GM18951 (cell line): ENCODE results near the gene B4GALT5.

Experiments
- POLR2A ChIP-seq: IDR thresholded peaks from 4 replicates; pipeline ENCODE4 v1.6.1; 2011; ENCODE audit warnings: mild to moderate bottlenecking; ENCODE audit not compliant: insufficient read length, insufficient read depth; ENCODE audit errors: extremely low read depth
- in situ Hi-C: fragments of 300-500 bp; cut with MboI; formaldehyde crosslinking; loops from one replicate; pipeline ENCODE4 v1.12.0; 2022; ENCODE audit warnings: low sequenced_read_pairs, mixed read lengths, inconsistent platforms; ENCODE audit not compliant: unreplicated experiment

Gene B4GALT5

GRCh38 chr20:49659056-49659455 lies 54.6 kb downstream of the B4GALT5 start:
- in situ Hi-C loops: no loop called here
- no peak for TF ChIP-seq POLR2A

GRCh38 chr20:49658508-49658907 lies 55.2 kb downstream of the B4GALT5 start:
- no peak for TF ChIP-seq POLR2A
- in situ Hi-C loops: no loop called here

- in situ Hi-C loops: no loop called here
These were observed 56.4 kb downstream of the B4GALT5 start for GRCh38 chr20:49657118-49657901.

GRCh38 chr20:49656304-49656703 lies 57.4 kb downstream of the B4GALT5 start:
- in situ Hi-C loops: no loop called here
- no peak for TF ChIP-seq POLR2A

More at GRCh38 chr20:49657118-49657901, 56.4 kb downstream of the B4GALT5 start:
- TF ChIP-seq POLR2A: no peak

- no peak for TF ChIP-seq POLR2A
- in situ Hi-C loops: no loop called here
These were observed 59.7 kb downstream of the B4GALT5 start for GRCh38 chr20:49653925-49654434.

- in situ Hi-C loops: no loop called here
- TF ChIP-seq POLR2A: no peak
These were observed 64.0 kb downstream of the B4GALT5 start for GRCh38 chr20:49649672-49650071.

- in situ Hi-C loops: no loop called here
- no peak for TF ChIP-seq POLR2A
These were observed 66.1 kb downstream of the B4GALT5 start for GRCh38 chr20:49647550-49647949.

- in situ Hi-C loops: no loop called here
- TF ChIP-seq POLR2A: no peak
These were observed 67.2 kb downstream of the B4GALT5 start for GRCh38 chr20:49646528-49646927.

- no peak for TF ChIP-seq POLR2A
- in situ Hi-C loops: no loop called here
These were observed 67.6 kb downstream of the B4GALT5 start for GRCh38 chr20:49646126-49646525.

GRCh38 chr20:49644980-49645565 lies 68.6 kb downstream of the B4GALT5 start:
- TF ChIP-seq POLR2A: no peak
- in situ Hi-C loops: no loop called here

- in situ Hi-C loops: no loop called here
- no peak for TF ChIP-seq POLR2A
These were observed 70.9 kb downstream of the B4GALT5 start for GRCh38 chr20:49642816-49643215.

GRCh38 chr20:49641683-49642656 lies 71.7 kb downstream of the B4GALT5 start:
- in situ Hi-C loops: no loop called here
- TF ChIP-seq POLR2A: no peak
